Measurements from ENCODE around the gene PIGR. TPM values are rescaled to one million over a fixed set of nuclear protein-coding genes. Genes with fewer than 3 reads are reported as not detected.

PIGR gene
- total RNA-seq, 1 experiment from 2014 or later = not detected

GRCh38 chr1:206992790-206993189 lies 46.5 kb upstream of the PIGR start:
- H3K14ac ChIP-seq (ENCODE audit: insufficient read depth, low read length) = no peak overlapping the region
- no peak overlapping the region for H3K23ac ChIP-seq (ENCODE audit: insufficient read length, low read depth, low read length)
- no peak overlapping the region for H4K91ac ChIP-seq (ENCODE audit: insufficient read length, low read depth, low read length)
- H3K18ac ChIP-seq (ENCODE audit: insufficient read length, low read depth, low read length) = no peak overlapping the region
- H2AFZ ChIP-seq (ENCODE audit: low read length) = no peak overlapping the region
- no peaks in the 10 kb centered on the region for H3K27me3 ChIP-seq (ENCODE audit: insufficient read depth, low read length)
- no peaks in the 10 kb centered on the region for H4K20me1 ChIP-seq (ENCODE audit: control insufficient read depth, insufficient read depth, insufficient read length)
- H3T11ph ChIP-seq (ENCODE audit: low read length) = no peak overlapping the region
- H3K79me1 ChIP-seq (ENCODE audit: insufficient read depth, low read depth, low read length, poor library complexity, severe bottlenecking) = no peaks in the 10 kb centered on the region
- H3K4me2 ChIP-seq (ENCODE audit: insufficient read depth, insufficient read length, low read length) = no peak overlapping the region
- no peak overlapping the region for H4K5ac ChIP-seq (ENCODE audit: insufficient read length, low read depth, low read length)
- H3K23me2 ChIP-seq (ENCODE audit: insufficient read length, low read depth, low read length, poor library complexity, severe bottlenecking) = no peaks in the 10 kb centered on the region
- H3K4ac ChIP-seq (ENCODE audit: low read depth, low read length) = no peak overlapping the region
- no peak overlapping the region for H3K9ac ChIP-seq (ENCODE audit: extremely low read depth, insufficient read length, low read length)
- H3K4me3 Mint-ChIP-seq = no peak overlapping the region
- no peaks in the 10 kb centered on the region for H3K9me3 Mint-ChIP-seq
- no peak overlapping the region for H2BK120ac ChIP-seq (ENCODE audit: low read depth, low read length, poor library complexity, severe bottlenecking)
- H3K27ac Mint-ChIP-seq = no peak overlapping the region
- no peak overlapping the region for H2BK15ac ChIP-seq (ENCODE audit: low read depth, low read length)
- H3K56ac ChIP-seq (ENCODE audit: insufficient read length, low read depth, low read length) = no peak overlapping the region
- H3K9me3 ChIP-seq (ENCODE audit: control insufficient read depth, low read depth, low read length) = no peaks in the 10 kb centered on the region
- H4K8ac ChIP-seq (replicated peaks; ENCODE audit: insufficient read length, low read depth, low read length) = no peak overlapping the region
- TF ChIP-seq, protein P1, sequence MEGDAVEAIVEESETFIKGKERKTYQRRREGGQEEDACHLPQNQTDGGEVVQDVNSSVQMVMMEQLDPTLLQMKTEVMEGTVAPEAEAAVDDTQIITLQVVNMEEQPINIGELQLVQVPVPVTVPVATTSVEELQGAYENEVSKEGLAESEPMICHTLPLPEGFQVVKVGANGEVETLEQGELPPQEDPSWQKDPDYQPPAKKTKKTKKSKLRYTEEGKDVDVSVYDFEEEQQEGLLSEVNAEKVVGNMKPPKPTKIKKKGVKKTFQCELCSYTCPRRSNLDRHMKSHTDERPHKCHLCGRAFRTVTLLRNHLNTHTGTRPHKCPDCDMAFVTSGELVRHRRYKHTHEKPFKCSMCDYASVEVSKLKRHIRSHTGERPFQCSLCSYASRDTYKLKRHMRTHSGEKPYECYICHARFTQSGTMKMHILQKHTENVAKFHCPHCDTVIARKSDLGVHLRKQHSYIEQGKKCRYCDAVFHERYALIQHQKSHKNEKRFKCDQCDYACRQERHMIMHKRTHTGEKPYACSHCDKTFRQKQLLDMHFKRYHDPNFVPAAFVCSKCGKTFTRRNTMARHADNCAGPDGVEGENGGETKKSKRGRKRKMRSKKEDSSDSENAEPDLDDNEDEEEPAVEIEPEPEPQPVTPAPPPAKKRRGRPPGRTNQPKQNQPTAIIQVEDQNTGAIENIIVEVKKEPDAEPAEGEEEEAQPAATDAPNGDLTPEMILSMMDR (conservative IDR thresholded peaks at IDR 0.05) = no peak
- DNase-seq = no peak
- no peaks in the 10 kb centered on the region for H3K79me2 ChIP-seq (ENCODE audit: insufficient read depth, low read length)
- H2BK5ac ChIP-seq (ENCODE audit: insufficient read length, low read length) = no peak overlapping the region
- H3K27ac ChIP-seq (ENCODE audit: insufficient read length, low read depth, low read length) = no peak overlapping the region
- H2BK20ac ChIP-seq (ENCODE audit: low read depth, low read length, poor library complexity, severe bottlenecking) = no peak overlapping the region
- no peaks in the 10 kb centered on the region for H3K4me1 Mint-ChIP-seq
- no peaks in the 10 kb centered on the region; a peak in 1 of 7 replicates for H3K36me3 Mint-ChIP-seq (ENCODE audit: insufficient read depth in 1 of 3, low read depth in 3 of 3)
- H3K4me1 ChIP-seq (ENCODE audit: insufficient read depth, low read length) = no peaks in the 10 kb centered on the region
- peaks cover 11% of the 10 kb centered on the region for H3K27me3 Mint-ChIP-seq (ENCODE audit: low read depth)
- no peak overlapping the region for H2AK5ac ChIP-seq (ENCODE audit: insufficient read length, low read length)
- no peak overlapping the region for H2BK12ac ChIP-seq (ENCODE audit: insufficient read length, low read depth, low read length)

Measured in H9 (cell line).